T47D (cell line): ENCODE data around the gene AMBP.

Experiments used
- DNase-seq, 2 experiments: peaks; one replicate each; pipeline versions ENCODE4 v3.0.0 to v3.0.0-alpha.2; 2011 to 2012; ENCODE audit warnings: low read depth in 1 of 2, low spot score in 1 of 2
- JUND ChIP-seq: IDR thresholded peaks from 2 replicates; pipeline ENCODE4 v1.6.1; 2012; ENCODE audit warnings: low read depth
- in situ Hi-C: cut with HindIII; loops from 2 replicates; pipeline ENCODE4 v1.10.0; 2016; ENCODE audit warnings: low sequenced_read_pairs, low pct_unique_long_range_greater_than_20kb

The AMBP gene

GRCh38 chr9:114107286-114108001, 29.3 kb upstream of the AMBP start:
- no peak for TF ChIP-seq JUND
- no peak for DNase-seq
- in situ Hi-C loops = no loop called here

GRCh38 chr9:114105236-114105635, 27.1 kb upstream of the AMBP start:
- in situ Hi-C loops = no loop called here
- no peak for TF ChIP-seq JUND

GRCh38 chr9:114102484-114102883, 24.4 kb upstream of the AMBP start:
- DNase-seq = no peak
- in situ Hi-C loops = no loop called here
- no peak for TF ChIP-seq JUND

More at GRCh38 chr9:114105236-114105635, 27.1 kb upstream of the AMBP start:
- no peak for DNase-seq

GRCh38 chr9:114100536-114100935, 22.4 kb upstream of the AMBP start:
- no peak for TF ChIP-seq JUND
- in situ Hi-C loops = no loop called here
- no peak for DNase-seq

- in situ Hi-C loops = no loop called here
Observed at GRCh38 chr9:114099669-114100270, 21.7 kb upstream of the AMBP start.

GRCh38 chr9:114098936-114099668, 21.0 kb upstream of the AMBP start, which contains the start of gene KIF12:
KIF12 (minus strand) TSS chr9:114099292; CDS start chr9:114099276, 16 bp downstream.
- in situ Hi-C loops = no loop called here
- no peak for TF ChIP-seq JUND
- peak in 1 of 2 experiments; percentile 87 for DNase-seq

More at GRCh38 chr9:114099669-114100270, 21.7 kb upstream of the AMBP start:
- TF ChIP-seq JUND = no peak
- DNase-seq = peak in 1 of 2 experiments; percentile 61

GRCh38 chr9:114098021-114098935, 20.2 kb upstream of the AMBP start:
- TF ChIP-seq JUND = no peak
- peak; percentile 77 to 88 for DNase-seq
- in situ Hi-C loops = no loop called here

GRCh38 chr9:114097613-114098020, 19.5 kb upstream of the AMBP start:
- TF ChIP-seq JUND = no peak
- in situ Hi-C loops = no loop called here
- DNase-seq = no peak

GRCh38 chr9:114096866-114097612, 18.9 kb upstream of the AMBP start:
- DNase-seq = no peak
- no peak for TF ChIP-seq JUND
- in situ Hi-C loops = no loop called here

GRCh38 chr9:114096041-114096511, 18.0 kb upstream of the AMBP start:
- no peak for DNase-seq
- in situ Hi-C loops = no loop called here
- no peak for TF ChIP-seq JUND

- in situ Hi-C loops = no loop called here
- DNase-seq = no peak
- no peak for TF ChIP-seq JUND
Observed at GRCh38 chr9:114094971-114095370, 16.9 kb upstream of the AMBP start.
